Neural crest cell (in vitro differentiated cells): ENCODE data around the gene SGMS1. TPM values are rescaled to one million over a fixed set of nuclear protein-coding genes. Genes with fewer than 3 reads are reported as not detected.

ENCODE experiments used
- DNase-seq: peaks from one replicate; pipeline ENCODE4 v3.0.0; 2021; ENCODE audit warnings: low read depth, mixed read lengths, low spot score
- H3K27ac Mint-ChIP-seq: one replicate; pipeline ENCODE4 v1.8.0; 2021; ENCODE audit warnings: mild to moderate bottlenecking, mixed read lengths; ENCODE audit not compliant: unreplicated experiment
- H3K27me3 Mint-ChIP-seq: 2 replicates; pipeline ENCODE4 v1.8.0; 2021; ENCODE audit warnings: low read depth, mild to moderate bottlenecking, mixed read lengths
- H3K36me3 Mint-ChIP-seq: 2 replicates; pipeline ENCODE4 v1.8.0; 2021; ENCODE audit warnings: low read depth, mild to moderate bottlenecking, mixed read lengths
- H3K4me1 Mint-ChIP-seq: 2 replicates; pipeline ENCODE4 v1.8.0; 2021; ENCODE audit warnings: mixed read lengths
- H3K4me3 Mint-ChIP-seq: one replicate; pipeline ENCODE4 v1.8.0; 2021; ENCODE audit warnings: mild to moderate bottlenecking, mixed read lengths
- H3K9me3 Mint-ChIP-seq: 2 replicates; pipeline ENCODE4 v1.8.0; 2021; ENCODE audit warnings: mixed read lengths
- total RNA-seq: library from RNA; stranded (reverse); gene quantifications from 2 replicates; pipeline ENCODE4 v1.2.1, GENCODE V29; 2021
- TF ChIP-seq, protein P1 (sequence below): fragments of 200-600 bp; sonication (generic); conservative IDR thresholded peaks from 2 replicates; pipeline ENCODE4 v1.5.0; 2021; ENCODE audit warnings: antibody characterized with exemption, mild to moderate bottlenecking

SGMS1 gene
- total RNA-seq, 1 donor from 2014 or later: 14.4 TPM

DNA sequence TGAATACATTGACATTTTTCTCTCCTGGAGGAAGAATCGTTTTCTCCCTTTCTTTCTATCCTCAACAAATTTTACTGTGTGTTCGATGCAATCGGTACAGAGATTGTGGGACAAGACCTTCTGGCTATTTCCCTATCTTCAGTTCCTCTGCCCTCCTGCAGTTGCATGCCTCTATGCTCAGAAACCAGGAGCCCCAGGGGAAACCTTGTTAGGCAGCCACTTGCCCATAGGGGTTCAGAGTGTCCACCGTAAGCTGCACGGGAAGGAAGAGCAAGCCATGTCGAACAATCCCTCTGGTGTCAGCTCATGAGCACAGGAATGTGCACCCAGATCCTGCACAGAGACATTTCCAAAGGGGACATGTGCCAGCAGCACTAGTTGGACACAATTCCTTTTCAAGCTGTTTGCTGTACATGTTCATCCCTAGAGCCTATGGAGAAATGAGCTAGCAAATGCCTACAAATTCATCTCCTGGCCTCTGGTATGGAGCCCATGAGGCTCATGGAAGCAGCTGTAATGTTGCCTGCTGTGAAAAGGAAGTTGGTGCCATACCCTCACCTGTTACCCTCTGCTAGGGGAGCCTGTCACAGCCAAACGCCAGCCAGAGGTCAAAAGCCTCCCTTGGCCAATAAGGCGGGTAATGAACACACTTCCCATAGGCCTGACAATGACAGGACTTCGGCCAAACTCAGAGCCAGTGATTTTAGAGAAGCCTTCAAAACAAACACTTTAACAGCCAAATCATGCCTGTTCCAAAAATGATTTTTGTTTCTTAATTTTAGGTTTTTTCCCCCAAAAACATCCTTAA lies 336.6 kb downstream of the SGMS1 start:
- H3K4me3 Mint-ChIP-seq: no peak overlapping the region
- DNase-seq: no peak
- TF ChIP-seq, protein P1, sequence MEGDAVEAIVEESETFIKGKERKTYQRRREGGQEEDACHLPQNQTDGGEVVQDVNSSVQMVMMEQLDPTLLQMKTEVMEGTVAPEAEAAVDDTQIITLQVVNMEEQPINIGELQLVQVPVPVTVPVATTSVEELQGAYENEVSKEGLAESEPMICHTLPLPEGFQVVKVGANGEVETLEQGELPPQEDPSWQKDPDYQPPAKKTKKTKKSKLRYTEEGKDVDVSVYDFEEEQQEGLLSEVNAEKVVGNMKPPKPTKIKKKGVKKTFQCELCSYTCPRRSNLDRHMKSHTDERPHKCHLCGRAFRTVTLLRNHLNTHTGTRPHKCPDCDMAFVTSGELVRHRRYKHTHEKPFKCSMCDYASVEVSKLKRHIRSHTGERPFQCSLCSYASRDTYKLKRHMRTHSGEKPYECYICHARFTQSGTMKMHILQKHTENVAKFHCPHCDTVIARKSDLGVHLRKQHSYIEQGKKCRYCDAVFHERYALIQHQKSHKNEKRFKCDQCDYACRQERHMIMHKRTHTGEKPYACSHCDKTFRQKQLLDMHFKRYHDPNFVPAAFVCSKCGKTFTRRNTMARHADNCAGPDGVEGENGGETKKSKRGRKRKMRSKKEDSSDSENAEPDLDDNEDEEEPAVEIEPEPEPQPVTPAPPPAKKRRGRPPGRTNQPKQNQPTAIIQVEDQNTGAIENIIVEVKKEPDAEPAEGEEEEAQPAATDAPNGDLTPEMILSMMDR: no peak
- peaks cover 17% of the 10 kb centered on the region for H3K27me3 Mint-ChIP-seq
- no peaks in the 10 kb centered on the region for H3K4me1 Mint-ChIP-seq
- H3K9me3 Mint-ChIP-seq: no peaks in the 10 kb centered on the region
- no peak overlapping the region for H3K27ac Mint-ChIP-seq
- H3K36me3 Mint-ChIP-seq: no peaks in the 10 kb centered on the region

DNA sequence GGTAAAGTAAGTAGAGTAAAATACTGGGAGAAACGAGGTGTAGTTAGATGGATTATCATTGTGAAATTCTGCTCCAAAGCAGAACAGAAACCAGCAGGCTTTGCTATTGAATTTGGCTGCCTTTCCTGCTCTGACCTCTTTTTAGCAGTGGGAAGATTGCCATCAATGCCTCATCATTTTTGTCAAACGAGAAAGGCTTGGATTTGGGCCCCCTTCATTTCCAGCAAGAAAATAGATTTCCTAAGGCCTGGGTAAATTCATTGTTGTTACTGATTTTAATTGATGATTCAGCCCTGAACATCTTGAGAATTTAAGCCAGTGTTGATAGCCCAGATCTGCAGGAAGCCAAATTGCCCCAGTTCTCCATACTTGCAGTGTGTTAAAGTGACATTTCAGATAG lies 337.2 kb downstream of the SGMS1 start:
- H3K27me3 Mint-ChIP-seq: peaks cover 23% of the 10 kb centered on the region
- no peaks in the 10 kb centered on the region for H3K9me3 Mint-ChIP-seq
- no peak for DNase-seq
- H3K4me1 Mint-ChIP-seq: no peaks in the 10 kb centered on the region
- TF ChIP-seq, protein P1: no peak
- H3K4me3 Mint-ChIP-seq: no peak overlapping the region
- no peak overlapping the region for H3K27ac Mint-ChIP-seq
- H3K36me3 Mint-ChIP-seq: no peaks in the 10 kb centered on the region

DNA sequence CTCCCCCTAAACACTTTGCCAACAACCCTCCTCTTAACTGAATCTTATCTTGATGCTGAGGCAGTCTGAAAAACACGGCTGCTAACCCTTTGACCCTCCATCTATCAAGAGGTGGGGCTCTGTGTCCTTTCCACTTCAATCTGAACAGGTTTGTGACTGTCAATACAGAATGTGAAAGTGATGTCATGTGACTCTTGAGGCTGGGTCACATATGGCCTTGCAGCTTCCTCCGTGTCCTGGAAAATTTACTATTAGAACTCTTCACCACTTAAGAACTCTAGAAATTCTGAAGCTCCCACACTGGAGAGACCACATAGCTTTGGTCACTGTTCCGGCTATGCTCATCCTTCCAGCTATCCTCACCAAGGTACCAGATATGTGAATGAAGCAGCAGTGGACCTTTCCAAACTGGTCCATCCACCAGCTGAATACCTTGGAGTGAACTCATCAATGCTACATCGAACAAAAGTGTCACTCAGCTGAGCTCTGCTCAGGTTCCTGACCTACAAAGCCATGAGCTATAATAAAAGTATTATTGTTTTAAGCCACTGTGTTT lies 341.7 kb downstream of the SGMS1 start:
- TF ChIP-seq, protein P1: no peak
- H3K36me3 Mint-ChIP-seq: no peaks in the 10 kb centered on the region
- no peak overlapping the region for H3K4me3 Mint-ChIP-seq
- peaks cover 49% of the 10 kb centered on the region for H3K27me3 Mint-ChIP-seq
- H3K9me3 Mint-ChIP-seq: no peaks in the 10 kb centered on the region
- DNase-seq: no peak
- no peak overlapping the region for H3K27ac Mint-ChIP-seq
- no peaks in the 10 kb centered on the region for H3K4me1 Mint-ChIP-seq

DNA sequence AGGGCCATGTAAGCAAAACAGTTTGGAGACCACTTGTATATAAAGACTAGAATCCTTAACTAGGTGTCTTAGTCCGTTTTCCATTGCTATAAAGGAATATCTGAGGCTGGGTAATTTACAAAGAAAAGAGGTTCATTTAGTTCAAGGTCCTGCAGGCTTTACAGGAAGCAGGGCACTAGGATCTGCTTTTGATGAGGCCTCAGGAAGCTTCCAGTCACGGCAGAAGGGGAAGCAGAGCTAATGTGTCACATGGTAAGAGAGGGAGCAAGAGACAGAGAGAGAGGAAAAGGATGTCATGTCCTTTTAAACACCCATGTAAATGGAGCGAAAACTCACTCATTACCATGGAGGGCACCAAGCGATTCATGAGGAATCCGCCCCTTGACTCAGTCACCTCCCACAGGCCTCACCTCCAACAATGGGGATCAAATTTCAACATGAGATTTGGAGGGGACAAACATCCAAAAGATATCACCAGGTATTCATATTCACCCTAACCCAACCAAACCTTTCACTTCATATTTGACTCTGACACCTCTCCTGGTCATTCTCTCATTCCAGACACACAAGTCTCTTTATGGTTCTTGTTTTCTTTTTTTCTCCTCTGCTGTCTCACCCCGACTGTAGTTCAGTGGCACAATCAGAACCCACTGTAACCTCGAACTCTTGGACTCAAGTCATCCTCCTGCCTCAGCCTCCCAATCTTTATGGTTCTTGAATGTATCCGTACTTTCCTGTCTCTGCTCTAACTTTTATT lies 342.4 kb downstream of the SGMS1 start:
- DNase-seq: no peak
- H3K4me3 Mint-ChIP-seq: no peak overlapping the region
- H3K9me3 Mint-ChIP-seq: no peaks in the 10 kb centered on the region
- TF ChIP-seq, protein P1: no peak
- peaks cover 53% of the 10 kb centered on the region for H3K27me3 Mint-ChIP-seq
- H3K4me1 Mint-ChIP-seq: no peaks in the 10 kb centered on the region
- no peaks in the 10 kb centered on the region for H3K36me3 Mint-ChIP-seq
- no peak overlapping the region for H3K27ac Mint-ChIP-seq

DNA sequence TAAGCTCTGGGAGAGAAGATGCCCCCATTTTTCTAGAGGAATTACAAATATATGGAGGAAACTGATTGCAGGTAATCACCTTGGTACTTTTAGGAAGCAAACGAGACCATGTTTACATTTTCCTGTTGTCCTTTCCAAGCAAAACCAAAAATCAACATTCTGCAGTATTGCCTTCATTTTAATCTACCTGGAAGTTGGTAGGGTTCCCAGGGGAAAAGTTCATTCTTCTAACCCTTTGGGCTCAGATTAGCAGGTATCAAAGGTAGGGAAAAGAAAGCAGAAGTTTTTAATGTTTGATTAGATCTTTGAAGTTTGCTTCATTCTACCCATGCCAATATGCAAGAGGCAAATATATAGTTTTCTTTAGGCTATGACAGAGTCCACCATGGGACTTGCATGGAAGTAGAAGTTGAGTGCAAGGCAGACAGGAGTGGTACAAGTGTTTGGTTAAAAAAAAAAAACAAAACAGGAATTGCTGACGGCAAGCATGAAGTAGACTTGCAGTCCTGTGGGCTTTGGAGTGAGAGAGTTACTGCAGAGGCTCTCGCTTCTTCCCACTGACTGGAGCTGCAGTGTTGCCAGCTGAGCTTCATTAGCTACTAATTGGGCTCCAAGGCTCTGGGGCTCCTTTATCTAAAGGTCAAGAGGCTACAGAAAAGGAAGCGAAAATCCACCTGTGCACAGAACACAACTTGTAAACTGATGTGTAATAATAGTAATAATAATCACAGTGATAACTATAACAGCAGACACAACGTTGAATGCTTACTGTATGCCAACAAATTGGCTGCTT lies 343.5 kb downstream of the SGMS1 start:
- no peak for DNase-seq
- no peaks in the 10 kb centered on the region for H3K36me3 Mint-ChIP-seq
- no peaks in the 10 kb centered on the region for H3K9me3 Mint-ChIP-seq
- no peak overlapping the region for H3K4me3 Mint-ChIP-seq
- TF ChIP-seq, protein P1: no peak
- no peaks in the 10 kb centered on the region for H3K4me1 Mint-ChIP-seq
- H3K27ac Mint-ChIP-seq: no peak overlapping the region
- peaks cover 59% of the 10 kb centered on the region for H3K27me3 Mint-ChIP-seq
